AG09309 (cell line): ENCODE measurements around the gene CST5.

Experiments used
- DNase-seq: peaks from one replicate; pipeline ENCODE4 v3.0.0-alpha.2; 2010; ENCODE audit warnings: low read depth
- H3K4me3 ChIP-seq: 2 replicates; pipeline ENCODE4 v1.5.1; 2011; ENCODE audit warnings: mild to moderate bottlenecking, low read depth, low read length, moderate library complexity; ENCODE audit not compliant: control insufficient read depth
- CTCF ChIP-seq: IDR thresholded peaks from 2 replicates; pipeline ENCODE4 v1.5.1; 2011; ENCODE audit warnings: mild to moderate bottlenecking, low read depth, low read length, inconsistent platforms; ENCODE audit not compliant: insufficient read depth, control insufficient read depth; ENCODE audit errors: missing control alignments

The CST5 gene

DNA sequence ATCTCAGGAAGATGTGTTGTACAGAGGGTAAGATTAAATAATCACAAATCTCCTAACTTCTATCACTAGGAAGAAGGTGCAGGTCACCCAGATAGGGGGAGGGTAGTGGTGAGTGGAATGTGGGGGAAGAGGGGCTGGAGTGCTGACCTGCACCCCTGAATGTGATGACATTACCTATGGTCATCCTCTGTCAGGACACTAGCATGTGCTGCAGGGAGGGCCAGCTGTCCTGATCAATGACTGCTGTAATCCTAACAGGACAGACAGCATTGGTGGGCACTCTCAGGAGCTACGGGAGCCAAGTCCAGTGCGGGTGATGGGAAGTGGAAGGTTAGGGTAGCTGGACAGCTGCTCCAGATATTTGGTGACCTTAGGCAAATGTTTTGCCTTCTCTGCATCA, 45.2 kb upstream of the CST5 start:
- DNase-seq: no peak
- TF ChIP-seq CTCF: no peak
- H3K4me3 ChIP-seq: no peak overlapping the region

GRCh38 chr20:23923891-23924435, 44.4 kb upstream of the CST5 start:
- TF ChIP-seq CTCF: no peak
- DNase-seq: no peak
- no peak overlapping the region for H3K4me3 ChIP-seq

GRCh38 chr20:23923311-23923710, 43.8 kb upstream of the CST5 start:
- TF ChIP-seq CTCF: no peak
- no peak for DNase-seq

GRCh38 chr20:23920408-23921325, 41.1 kb upstream of the CST5 start:
- no peak for DNase-seq
- no peak overlapping the region for H3K4me3 ChIP-seq
- no peak for TF ChIP-seq CTCF

More at GRCh38 chr20:23923311-23923710, 43.8 kb upstream of the CST5 start:
- H3K4me3 ChIP-seq: no peak overlapping the region

GRCh38 chr20:23918896-23919295, 39.3 kb upstream of the CST5 start:
- no peak for TF ChIP-seq CTCF
- no peak overlapping the region for H3K4me3 ChIP-seq
- no peak for DNase-seq

GRCh38 chr20:23918101-23918862, 38.7 kb upstream of the CST5 start:
- no peak overlapping the region for H3K4me3 ChIP-seq
- DNase-seq: no peak

More at GRCh38 chr20:23918101-23918862, 38.7 kb upstream of the CST5 start:
- TF ChIP-seq CTCF: no peak
